ENCODE measurements around the gene MYL11.
A peak's percentile ranks its signal among the peaks of the same experiment; 100 is the strongest.

DNA sequence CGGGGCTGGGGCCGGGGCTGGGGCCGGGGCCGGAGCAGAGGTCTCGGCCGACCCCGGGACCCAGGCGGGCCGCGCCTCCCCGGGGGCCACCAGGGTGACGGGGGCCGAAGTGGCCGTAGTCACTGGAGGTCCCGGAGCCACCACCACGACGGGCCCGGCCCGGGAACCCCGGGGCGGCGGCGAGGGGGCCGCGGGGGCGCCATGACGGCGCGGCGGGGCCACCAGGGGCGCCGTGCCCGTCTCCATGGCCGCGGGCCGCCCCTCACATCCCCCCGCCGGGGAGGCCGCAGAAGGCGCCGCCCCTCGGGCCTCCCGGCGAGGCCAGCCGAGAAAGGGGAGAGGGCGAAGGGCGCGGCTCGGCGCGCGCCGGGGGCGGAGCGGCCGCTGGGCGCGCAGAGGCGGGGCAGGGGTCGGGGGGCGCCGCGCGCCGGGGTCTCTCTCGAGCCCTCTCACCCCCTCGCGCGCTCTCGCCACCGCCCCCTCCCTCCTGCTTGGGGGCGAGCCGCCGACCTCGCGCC is 4.6 kb upstream of the MYL11 start:
- TF ChIP-seq, protein P1, sequence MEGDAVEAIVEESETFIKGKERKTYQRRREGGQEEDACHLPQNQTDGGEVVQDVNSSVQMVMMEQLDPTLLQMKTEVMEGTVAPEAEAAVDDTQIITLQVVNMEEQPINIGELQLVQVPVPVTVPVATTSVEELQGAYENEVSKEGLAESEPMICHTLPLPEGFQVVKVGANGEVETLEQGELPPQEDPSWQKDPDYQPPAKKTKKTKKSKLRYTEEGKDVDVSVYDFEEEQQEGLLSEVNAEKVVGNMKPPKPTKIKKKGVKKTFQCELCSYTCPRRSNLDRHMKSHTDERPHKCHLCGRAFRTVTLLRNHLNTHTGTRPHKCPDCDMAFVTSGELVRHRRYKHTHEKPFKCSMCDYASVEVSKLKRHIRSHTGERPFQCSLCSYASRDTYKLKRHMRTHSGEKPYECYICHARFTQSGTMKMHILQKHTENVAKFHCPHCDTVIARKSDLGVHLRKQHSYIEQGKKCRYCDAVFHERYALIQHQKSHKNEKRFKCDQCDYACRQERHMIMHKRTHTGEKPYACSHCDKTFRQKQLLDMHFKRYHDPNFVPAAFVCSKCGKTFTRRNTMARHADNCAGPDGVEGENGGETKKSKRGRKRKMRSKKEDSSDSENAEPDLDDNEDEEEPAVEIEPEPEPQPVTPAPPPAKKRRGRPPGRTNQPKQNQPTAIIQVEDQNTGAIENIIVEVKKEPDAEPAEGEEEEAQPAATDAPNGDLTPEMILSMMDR (IDR thresholded peaks at IDR 0.05; ENCODE audit: borderline replicate concordance, extremely low read depth, low read length, poor library complexity, severe bottlenecking): peak; percentile 36
- no peak for TF ChIP-seq EZH2 (IDR thresholded peaks at IDR 0.05; ENCODE audit: borderline replicate concordance, low read depth, low read length, severe bottlenecking)
